KMS-11 (cell line): ENCODE data around the gene C19orf47.

ENCODE experiments used
- H2AFZ ChIP-seq: fragments of 200-600 bp; sonication (generic); 2 replicates; pipeline ENCODE4 v1.6.1; 2016; ENCODE audit warnings: antibody characterized with exemption, mixed run types, low read depth
- H3K27ac ChIP-seq: fragments of 200-600 bp; sonication (generic); 2 replicates; pipeline ENCODE4 v1.6.1; 2016; ENCODE audit warnings: mild to moderate bottlenecking, mixed run types
- H3K27me3 ChIP-seq: fragments of 200-600 bp; sonication (generic); 2 replicates; pipeline ENCODE4 v1.6.1; 2017; ENCODE audit warnings: mild to moderate bottlenecking, low read depth, mixed run types, moderate library complexity; ENCODE audit not compliant: insufficient read depth
- H3K36me3 ChIP-seq: fragments of 200-600 bp; sonication (generic); 2 replicates; pipeline ENCODE4 v1.6.1; 2017; ENCODE audit warnings: mild to moderate bottlenecking, mixed run types; ENCODE audit not compliant: insufficient read depth
- H3K4me1 ChIP-seq: fragments of 200-600 bp; sonication (generic); 2 replicates; pipeline ENCODE4 v1.6.1; 2016; ENCODE audit warnings: mild to moderate bottlenecking, low read depth, mixed run types; ENCODE audit not compliant: poor library complexity, severe bottlenecking
- H3K4me2 ChIP-seq: fragments of 200-600 bp; sonication (generic); 2 replicates; pipeline ENCODE4 v1.7.0; 2016; ENCODE audit warnings: mild to moderate bottlenecking, mixed run types
- H3K4me3 ChIP-seq: fragments of 200-600 bp; sonication (generic); IDR thresholded peaks from 2 replicates; pipeline ENCODE4 v1.6.1; 2017; ENCODE audit warnings: low read depth, low read length, mixed read lengths; ENCODE audit not compliant: insufficient read depth
- H3K79me2 ChIP-seq: fragments of 200-600 bp; sonication (generic); 2 replicates; pipeline ENCODE4 v1.6.1; 2016; ENCODE audit warnings: low read depth, mixed run types; ENCODE audit not compliant: insufficient read depth
- H3K9ac ChIP-seq: fragments of 200-600 bp; sonication (generic); 2 replicates; pipeline ENCODE4 v1.6.1; 2016; ENCODE audit warnings: mild to moderate bottlenecking, mixed run types
- H4K20me1 ChIP-seq: fragments of 200-600 bp; sonication (generic); 2 replicates; pipeline ENCODE4 v1.6.1; 2016; ENCODE audit warnings: mild to moderate bottlenecking, mixed run types; ENCODE audit not compliant: insufficient read depth
- TF ChIP-seq, protein P1 (sequence below): fragments of 200-600 bp; sonication (generic); conservative IDR thresholded peaks from 2 replicates; pipeline ENCODE4 v1.6.1; 2017; ENCODE audit warnings: low read depth, mild to moderate bottlenecking, antibody characterized with exemption, low read length, moderate library complexity, mixed read lengths

The C19orf47 gene

DNA sequence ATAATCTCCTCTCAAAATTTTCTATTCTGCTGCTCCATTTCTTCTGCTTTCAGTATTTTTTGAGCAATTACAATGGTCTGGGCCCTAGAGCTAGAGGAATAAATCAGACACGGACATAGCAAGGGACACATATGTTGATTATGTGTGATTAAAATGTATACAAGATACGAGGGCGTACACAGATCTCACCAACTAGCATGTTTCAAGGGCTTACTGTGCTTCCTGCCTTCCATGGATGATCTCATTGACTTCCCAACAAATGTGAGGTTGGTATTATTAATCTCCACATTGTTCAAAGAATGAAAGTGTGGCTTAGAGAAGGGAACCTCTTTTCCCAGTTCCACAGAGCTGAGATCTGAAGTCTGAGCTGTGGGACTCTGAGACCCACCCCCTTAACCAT, 9.4 kb upstream of the C19orf47 start:
- H3K4me1 ChIP-seq: peaks cover 6% of the 10 kb centered on the region
- no peak overlapping the region for H3K27ac ChIP-seq
- H3K36me3 ChIP-seq: no peaks in the 10 kb centered on the region
- TF ChIP-seq, protein P1, sequence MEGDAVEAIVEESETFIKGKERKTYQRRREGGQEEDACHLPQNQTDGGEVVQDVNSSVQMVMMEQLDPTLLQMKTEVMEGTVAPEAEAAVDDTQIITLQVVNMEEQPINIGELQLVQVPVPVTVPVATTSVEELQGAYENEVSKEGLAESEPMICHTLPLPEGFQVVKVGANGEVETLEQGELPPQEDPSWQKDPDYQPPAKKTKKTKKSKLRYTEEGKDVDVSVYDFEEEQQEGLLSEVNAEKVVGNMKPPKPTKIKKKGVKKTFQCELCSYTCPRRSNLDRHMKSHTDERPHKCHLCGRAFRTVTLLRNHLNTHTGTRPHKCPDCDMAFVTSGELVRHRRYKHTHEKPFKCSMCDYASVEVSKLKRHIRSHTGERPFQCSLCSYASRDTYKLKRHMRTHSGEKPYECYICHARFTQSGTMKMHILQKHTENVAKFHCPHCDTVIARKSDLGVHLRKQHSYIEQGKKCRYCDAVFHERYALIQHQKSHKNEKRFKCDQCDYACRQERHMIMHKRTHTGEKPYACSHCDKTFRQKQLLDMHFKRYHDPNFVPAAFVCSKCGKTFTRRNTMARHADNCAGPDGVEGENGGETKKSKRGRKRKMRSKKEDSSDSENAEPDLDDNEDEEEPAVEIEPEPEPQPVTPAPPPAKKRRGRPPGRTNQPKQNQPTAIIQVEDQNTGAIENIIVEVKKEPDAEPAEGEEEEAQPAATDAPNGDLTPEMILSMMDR: no peak
- H4K20me1 ChIP-seq: no peaks in the 10 kb centered on the region
- H2AFZ ChIP-seq: no peak overlapping the region
- H3K27me3 ChIP-seq: no peaks in the 10 kb centered on the region
- no peaks in the 10 kb centered on the region for H3K79me2 ChIP-seq
- H3K4me2 ChIP-seq: no peak overlapping the region
- H3K9ac ChIP-seq: no peak overlapping the region
- no peak overlapping the region for H3K4me3 ChIP-seq

DNA sequence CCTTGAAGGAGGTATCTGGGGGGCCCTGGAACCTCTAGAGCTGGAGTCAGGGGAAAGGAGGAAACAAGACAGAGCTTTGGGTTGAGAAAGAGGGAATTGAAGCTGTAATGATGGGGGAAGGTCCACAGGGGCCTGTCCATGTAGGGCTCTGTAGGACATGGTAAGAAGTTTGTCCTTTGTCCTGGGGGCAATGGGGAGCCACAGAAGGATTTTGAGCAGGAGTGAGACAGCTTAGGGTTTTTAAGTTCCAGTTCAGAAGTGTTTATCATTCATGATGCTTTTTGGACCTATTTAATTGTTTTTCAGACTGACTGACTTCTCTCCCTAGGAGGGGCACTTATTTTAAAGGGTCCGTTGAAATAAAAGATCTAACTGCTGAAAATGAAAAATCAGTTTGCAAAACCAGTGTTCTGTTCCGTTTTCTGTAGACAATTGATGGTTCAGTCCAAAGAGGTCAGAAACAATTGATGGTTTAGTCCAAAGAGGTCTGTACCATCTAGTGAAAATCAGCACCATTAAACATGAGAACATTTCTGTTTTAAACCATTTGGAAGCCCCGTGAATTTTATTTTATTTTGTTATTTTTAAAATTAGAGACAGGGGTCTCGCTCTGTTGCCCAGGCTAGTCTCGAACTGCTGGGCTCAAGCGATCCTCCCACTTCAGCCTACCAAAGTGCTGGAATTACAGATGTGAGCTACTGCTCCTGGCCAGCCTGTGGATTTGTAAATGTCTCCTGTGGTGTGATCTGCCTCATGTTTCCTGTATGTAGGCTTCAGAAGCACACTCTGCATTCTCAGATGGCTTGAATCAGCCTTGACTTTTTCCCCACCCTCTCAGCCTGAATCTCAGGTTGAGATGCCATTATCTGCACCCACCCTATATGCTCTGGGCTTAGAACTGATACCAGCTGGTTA, 8.7 kb upstream of the C19orf47 start:
- H3K36me3 ChIP-seq: no peaks in the 10 kb centered on the region
- H3K4me2 ChIP-seq: no peak overlapping the region
- no peaks in the 10 kb centered on the region for H4K20me1 ChIP-seq
- TF ChIP-seq, protein P1: no peak
- no peaks in the 10 kb centered on the region for H3K79me2 ChIP-seq
- H3K4me3 ChIP-seq: no peak overlapping the region
- no peaks in the 10 kb centered on the region for H3K27me3 ChIP-seq
- peaks cover 6% of the 10 kb centered on the region for H3K4me1 ChIP-seq
- no peak overlapping the region for H2AFZ ChIP-seq
- no peak overlapping the region for H3K27ac ChIP-seq
- H3K9ac ChIP-seq: no peak overlapping the region

DNA sequence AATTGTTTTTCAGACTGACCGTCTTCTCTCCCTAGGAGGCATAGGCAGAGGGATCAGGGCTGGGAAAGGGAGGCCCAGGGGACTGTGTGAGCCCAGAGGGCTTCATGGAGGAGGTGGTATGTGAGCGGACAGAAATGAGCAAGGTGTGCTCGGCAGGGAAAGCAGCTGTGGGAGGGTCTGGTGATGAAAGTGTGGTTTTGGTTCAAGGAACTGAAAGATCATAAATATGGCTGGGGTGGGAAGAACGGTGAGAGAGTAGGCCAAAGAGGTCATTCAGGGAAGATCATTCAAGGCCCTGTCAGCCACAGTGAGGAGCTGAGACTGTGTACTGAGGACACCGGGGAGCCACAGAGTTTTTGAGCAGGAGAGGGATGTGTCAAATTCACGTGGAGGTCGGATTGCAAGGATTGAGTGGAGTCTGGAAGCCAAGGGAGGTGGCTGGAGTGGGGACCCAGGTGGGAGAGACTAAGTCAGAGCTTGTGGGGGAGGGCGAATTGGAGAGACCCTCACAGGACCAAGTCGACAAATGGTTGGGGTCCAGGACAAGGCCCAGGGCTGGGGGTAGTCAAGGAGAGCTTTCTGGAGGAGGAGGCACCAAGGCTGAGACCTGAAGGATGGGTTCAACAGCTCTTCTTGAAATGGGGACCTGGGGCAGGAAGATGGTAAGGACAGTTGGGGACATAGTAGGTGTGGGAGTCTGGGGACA, 7.9 kb upstream of the C19orf47 start:
- Histone ChIP-seq H3K27me3 (no peaks in the 10 kb centered on the region), H3K9ac (no peak overlapping the region), H2AFZ (no peak overlapping the region), H4K20me1 (no peaks in the 10 kb centered on the region), H3K4me3 (no peak overlapping the region), H3K4me1 (peaks cover 6% of the 10 kb centered on the region), H3K4me2 (no peak overlapping the region), H3K79me2 (no peaks in the 10 kb centered on the region), H3K36me3 (no peaks in the 10 kb centered on the region), H3K27ac (no peak overlapping the region)
- TF ChIP-seq, protein P1: no peak

DNA sequence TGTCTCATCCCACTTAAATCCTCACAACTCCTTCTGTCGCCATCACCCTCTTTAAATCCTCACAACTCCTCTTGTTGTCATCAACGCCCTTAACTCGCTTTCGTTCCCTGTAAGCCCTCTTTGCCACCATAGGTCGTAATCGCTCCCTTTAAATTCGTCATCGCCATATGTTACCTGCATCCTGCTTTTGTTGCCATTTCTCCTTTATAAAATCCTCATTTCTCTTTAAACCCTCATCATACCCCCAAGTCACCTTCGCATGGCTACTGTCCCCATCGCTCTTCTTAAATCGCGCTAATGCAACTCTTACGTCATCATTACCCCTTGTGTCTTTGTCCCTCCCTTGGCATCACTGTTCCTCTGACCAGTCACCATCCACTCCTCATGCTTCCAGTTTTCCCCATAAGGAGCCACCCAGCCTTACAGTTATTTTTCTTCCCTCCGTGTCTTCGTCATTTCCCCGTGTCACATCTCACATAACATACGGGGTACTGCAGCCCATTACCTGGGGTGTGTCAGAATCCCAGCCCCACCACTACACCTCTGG, 837 bp upstream of the C19orf47 start:
- Histone ChIP-seq H2AFZ (peak overlapping the region; percentile 45; the same call in 1 of the 2 replicates), H3K27me3 (no peaks in the 10 kb centered on the region), H3K36me3 (no peaks in the 10 kb centered on the region), H3K27ac (no peak overlapping the region), H3K4me1 (peaks cover 11% of the 10 kb centered on the region), H3K79me2 (peaks cover 19% of the 10 kb centered on the region; the same call in 1 of the 2 replicates), H3K4me3 (no peak overlapping the region), H4K20me1 (no peaks in the 10 kb centered on the region), H3K9ac (peak overlapping the region; percentile 17; the same call in 1 of the 2 replicates), H3K4me2 (peak overlapping the region; percentile 77)
- TF ChIP-seq, protein P1: no peak
